IgD-negative memory B cell (primary cell): ENCODE results near the gene VASP. TPM values are rescaled to one million over a fixed set of nuclear protein-coding genes. Genes with fewer than 3 reads are reported as not detected.

Source experiments
- H3K27ac Mint-ChIP-seq, 3 donors: one replicate each; pipeline ENCODE4 v1.8.0; 2020 to 2022; ENCODE audit warnings: mild to moderate bottlenecking in 3 of 3, mixed read lengths in 3 of 3, moderate library complexity in 1 of 3
- H3K27me3 Mint-ChIP-seq: one replicate; pipeline ENCODE4 v1.8.0; 2021; ENCODE audit warnings: mixed read lengths
- H3K36me3 Mint-ChIP-seq: one replicate; pipeline ENCODE4 v1.8.0; 2020; ENCODE audit warnings: mild to moderate bottlenecking, mixed read lengths
- H3K4me1 Mint-ChIP-seq, 3 donors: one replicate each; pipeline ENCODE4 v1.8.0; 2020 to 2022; ENCODE audit warnings: mixed read lengths in 3 of 3, mild to moderate bottlenecking in 1 of 3
- H3K4me3 Mint-ChIP-seq, 4 donors: one replicate each; pipeline ENCODE4 v1.8.0; 2020 to 2022; ENCODE audit warnings: mild to moderate bottlenecking in 4 of 4, mixed read lengths in 4 of 4, moderate library complexity in 3 of 4
- H3K9me3 Mint-ChIP-seq, 3 donors: one replicate each; pipeline ENCODE4 v1.8.0; 2020 to 2021; ENCODE audit warnings: mixed read lengths in 3 of 3, mild to moderate bottlenecking in 1 of 3
- polyA plus RNA-seq: library from polyadenylated mRNA; unstranded; fragments of 300-500 nt; fragmentation: Illumina TruSeq; gene quantifications from one replicate; pipeline ENCODE4 v1.2.3, GENCODE V29; 2021

VASP gene
- polyA plus RNA-seq, 1 donor from 2014 or later, result 111 TPM

DNA sequence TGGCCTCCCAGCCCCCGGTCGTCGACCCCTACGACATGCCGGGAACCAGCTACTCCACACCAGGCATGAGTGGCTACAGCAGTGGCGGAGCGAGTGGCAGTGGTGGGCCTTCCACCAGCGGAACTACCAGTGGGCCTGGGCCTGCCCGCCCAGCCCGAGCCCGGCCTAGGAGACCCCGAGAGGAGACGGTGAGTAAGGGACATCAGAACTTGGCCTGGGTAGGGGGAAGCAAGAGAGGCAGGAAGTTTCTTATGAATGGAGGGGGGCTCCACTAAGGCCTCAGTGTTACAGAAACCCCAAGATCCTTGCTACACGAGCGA is 36.6 kb upstream of the VASP start:
- H3K27me3 Mint-ChIP-seq, result peaks cover 29% of the 10 kb centered on the region
- H3K4me1 Mint-ChIP-seq, result peaks cover 16 to 17% (median 16%) of the 10 kb centered on the region in 3 donors
- H3K27ac Mint-ChIP-seq, result peak overlapping the region; percentile 99 to 100 (median 99)
- H3K4me3 Mint-ChIP-seq, result peak overlapping the region in 3 of 4 donors; percentile 54 to 99 (median 92)
- peaks cover 2% of the 10 kb centered on the region for H3K36me3 Mint-ChIP-seq
- peaks cover 0 to 2% (median 0%) of the 10 kb centered on the region in 3 donors for H3K9me3 Mint-ChIP-seq

DNA sequence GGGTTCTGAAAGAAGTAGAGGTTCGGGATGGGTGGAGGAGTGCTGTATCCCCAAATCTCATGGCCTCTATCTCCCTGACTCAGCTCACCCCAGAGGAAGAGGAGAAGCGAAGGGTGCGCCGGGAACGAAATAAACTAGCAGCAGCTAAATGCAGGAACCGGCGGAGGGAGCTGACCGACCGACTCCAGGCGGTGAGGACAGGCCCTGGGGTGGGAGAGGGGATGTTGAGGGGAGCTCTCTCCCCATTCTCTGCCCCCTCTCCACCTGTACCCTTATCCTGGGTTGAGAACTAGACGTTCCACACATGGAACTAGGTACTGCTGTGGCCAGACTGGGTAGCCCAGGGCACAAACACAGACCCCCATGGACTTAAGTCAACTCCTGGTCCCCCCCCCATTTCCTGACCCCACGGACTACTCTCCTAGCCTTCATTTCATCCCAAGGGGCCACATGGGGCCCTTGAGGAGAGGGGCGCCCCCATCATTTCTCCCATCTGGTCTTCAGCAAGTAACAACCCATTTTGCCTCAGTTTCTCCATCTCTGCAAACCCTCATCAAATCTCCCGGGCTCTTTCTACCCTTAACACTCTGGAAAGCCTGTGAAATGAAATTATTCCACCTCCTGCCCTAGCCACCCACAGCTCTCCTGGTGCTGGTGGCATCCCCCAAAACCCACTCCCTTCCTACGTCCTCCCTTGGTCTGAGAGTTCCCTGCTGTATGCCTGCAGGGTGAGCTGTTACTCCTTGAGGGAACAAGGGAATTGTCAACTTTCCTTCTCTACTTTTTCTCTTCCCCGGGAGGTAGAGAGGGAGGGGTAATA is 36.0 kb upstream of the VASP start:
- H3K36me3 Mint-ChIP-seq, result peaks cover 2% of the 10 kb centered on the region
- H3K4me3 Mint-ChIP-seq, result peak overlapping the region; percentile 38 to 99 (median 52)
- peak overlapping the region; percentile 99 to 100 (median 99) for H3K27ac Mint-ChIP-seq
- H3K9me3 Mint-ChIP-seq, result peaks cover 0 to 2% (median 0%) of the 10 kb centered on the region in 3 donors
- H3K27me3 Mint-ChIP-seq, result peaks cover 29% of the 10 kb centered on the region
- H3K4me1 Mint-ChIP-seq, result peaks cover 15 to 19% (median 16%) of the 10 kb centered on the region in 3 donors

GRCh38 chr19:45471931-45472562 is 35.2 kb upstream of the VASP start:
- Mint-ChIP-seq H3K4me1 (peaks cover 15 to 21% (median 17%) of the 10 kb centered on the region in 3 donors), H3K9me3 (peaks cover 0 to 2% (median 0%) of the 10 kb centered on the region in 3 donors), H3K36me3 (peaks cover 2% of the 10 kb centered on the region), H3K27me3 (peaks cover 31% of the 10 kb centered on the region), H3K27ac (peak overlapping the region; percentile 89 to 100 (median 96)), H3K4me3 (peak overlapping the region; percentile 12 to 99 (median 48))

GRCh38 chr19:45472563-45473366 is 34.5 kb upstream of the VASP start:
- Mint-ChIP-seq H3K27me3 (peaks cover 31% of the 10 kb centered on the region), H3K36me3 (peaks cover 2% of the 10 kb centered on the region), H3K27ac (peak overlapping the region; percentile 89 to 100 (median 96)), H3K9me3 (peaks cover 0 to 2% (median 0%) of the 10 kb centered on the region in 3 donors), H3K4me1 (peaks cover 14 to 21% (median 20%) of the 10 kb centered on the region in 3 donors), H3K4me3 (peak overlapping the region; percentile 12 to 99 (median 60))

- peaks cover 2% of the 10 kb centered on the region for H3K36me3 Mint-ChIP-seq
- H3K27me3 Mint-ChIP-seq, result peaks cover 31% of the 10 kb centered on the region
- H3K27ac Mint-ChIP-seq, result peak overlapping the region in 2 of 3 donors; percentile 77 to 100
- peaks cover 19 to 26% (median 25%) of the 10 kb centered on the region in 3 donors for H3K4me1 Mint-ChIP-seq
- peak overlapping the region in 1 of 4 donors; percentile 99 for H3K4me3 Mint-ChIP-seq
- H3K9me3 Mint-ChIP-seq, result peaks cover 0 to 2% (median 0%) of the 10 kb centered on the region in 3 donors
Measured at GRCh38 chr19:45473367-45473681, 34.0 kb upstream of the VASP start.

- peak overlapping the region; percentile 82 to 100 (median 95) for H3K27ac Mint-ChIP-seq
- H3K9me3 Mint-ChIP-seq, result peaks cover 0 to 2% (median 0%) of the 10 kb centered on the region in 3 donors
- peaks cover 20 to 27% (median 27%) of the 10 kb centered on the region in 3 donors for H3K4me1 Mint-ChIP-seq
- H3K36me3 Mint-ChIP-seq, result peaks cover 2% of the 10 kb centered on the region
- H3K4me3 Mint-ChIP-seq, result peak overlapping the region in 3 of 4 donors; percentile 25 to 99 (median 64)
- peaks cover 31% of the 10 kb centered on the region for H3K27me3 Mint-ChIP-seq
Measured at GRCh38 chr19:45473682-45474605, 33.3 kb upstream of the VASP start.

- Mint-ChIP-seq H3K27me3 (peaks cover 31% of the 10 kb centered on the region), H3K4me1 (peaks cover 21 to 27% (median 23%) of the 10 kb centered on the region in 3 donors), H3K4me3 (peak overlapping the region; percentile 23 to 99 (median 72)), H3K27ac (peak overlapping the region; percentile 82 to 100 (median 95)), H3K9me3 (peaks cover 0 to 2% (median 0%) of the 10 kb centered on the region in 3 donors), H3K36me3 (peaks cover 2% of the 10 kb centered on the region)
Measured at GRCh38 chr19:45474606-45475521, 32.4 kb upstream of the VASP start.

DNA sequence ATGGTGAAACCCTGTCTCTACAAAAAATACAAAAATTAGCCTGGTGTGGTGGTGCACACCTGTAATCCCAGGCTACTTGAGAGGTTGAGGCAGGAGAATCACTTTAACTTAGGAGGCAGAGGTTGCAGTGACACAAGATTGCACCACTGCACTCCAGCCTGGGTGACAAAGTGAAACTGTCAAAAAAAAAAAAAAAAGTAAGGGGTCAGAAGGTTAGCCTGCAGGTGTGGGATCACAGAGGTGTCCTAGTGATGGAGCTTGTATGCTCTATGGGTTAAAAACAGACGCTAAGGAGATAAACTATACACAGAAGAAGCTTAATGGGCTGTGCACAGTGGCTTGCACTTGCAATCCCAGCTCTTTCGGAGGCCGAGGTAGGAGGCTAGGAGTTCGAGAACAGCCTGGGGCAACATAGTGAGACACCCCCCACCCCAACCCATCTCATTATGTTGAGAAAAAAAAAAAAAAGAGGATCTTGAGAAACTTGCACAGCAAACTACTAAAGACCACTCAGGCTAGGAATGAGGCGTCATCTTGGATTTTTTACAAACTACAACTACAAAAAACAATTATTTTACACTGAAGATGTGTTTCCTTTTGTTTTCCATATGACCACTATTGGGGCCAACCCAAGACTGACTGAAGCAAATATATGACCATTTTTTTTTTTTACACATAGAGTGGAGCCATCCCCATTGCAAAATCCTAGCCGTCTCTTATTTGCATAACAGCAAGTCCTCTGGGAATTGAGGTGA is 31.6 kb upstream of the VASP start:
- Mint-ChIP-seq H3K4me1 (peaks cover 17 to 27% (median 18%) of the 10 kb centered on the region in 3 donors), H3K27me3 (peaks cover 30% of the 10 kb centered on the region)

GRCh38 chr19:45476304-45476703 is 31.0 kb upstream of the VASP start:
- peaks cover 29% of the 10 kb centered on the region for H3K27me3 Mint-ChIP-seq
- H3K4me1 Mint-ChIP-seq, result peaks cover 17 to 27% (median 18%) of the 10 kb centered on the region in 3 donors
- peaks cover 0 to 2% (median 0%) of the 10 kb centered on the region in 3 donors for H3K9me3 Mint-ChIP-seq

More for the DNA sequence above, 31.6 kb upstream of the VASP start:
- Mint-ChIP-seq H3K36me3 (peaks cover 2% of the 10 kb centered on the region), H3K9me3 (peaks cover 0 to 2% (median 0%) of the 10 kb centered on the region in 3 donors), H3K4me3 (peak overlapping the region; percentile 20 to 99 (median 39)), H3K27ac (peak overlapping the region; percentile 80 to 100 (median 95))

DNA sequence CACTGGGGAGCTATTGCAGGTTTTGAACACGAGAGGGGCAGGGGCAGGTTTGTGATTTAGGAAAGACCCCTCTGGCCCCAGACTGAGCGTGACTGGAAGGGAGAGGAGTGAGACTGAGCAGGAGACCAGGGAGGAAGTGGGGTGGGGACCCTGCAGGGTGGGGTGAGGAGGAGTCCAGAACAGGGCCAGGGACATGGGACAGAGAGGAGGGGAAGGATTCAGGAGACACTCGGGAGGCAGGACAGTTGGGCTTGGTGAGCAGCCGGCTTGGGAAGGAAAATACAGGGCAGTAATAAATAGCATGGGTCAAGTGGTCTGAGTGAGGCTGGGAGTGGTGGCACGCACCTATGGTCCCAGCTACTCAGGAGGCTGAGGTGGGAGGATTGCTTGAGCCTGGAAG is 30.1 kb upstream of the VASP start:
- peaks cover 16 to 27% (median 18%) of the 10 kb centered on the region in 3 donors for H3K4me1 Mint-ChIP-seq
- peaks cover 0 to 2% (median 0%) of the 10 kb centered on the region in 3 donors for H3K9me3 Mint-ChIP-seq
- H3K27me3 Mint-ChIP-seq, result peaks cover 26% of the 10 kb centered on the region
- H3K36me3 Mint-ChIP-seq, result peaks cover 2% of the 10 kb centered on the region
- peak overlapping the region in 2 of 4 donors; percentile 32 to 67 for H3K4me3 Mint-ChIP-seq
- peak overlapping the region; percentile 59 to 100 (median 99) for H3K27ac Mint-ChIP-seq

More at GRCh38 chr19:45476304-45476703, 31.0 kb upstream of the VASP start:
- Mint-ChIP-seq H3K27ac (peak overlapping the region in 2 of 3 donors; percentile 95 to 100), H3K36me3 (peaks cover 2% of the 10 kb centered on the region), H3K4me3 (peak overlapping the region; percentile 21 to 99 (median 37))

GRCh38 chr19:45477713-45478453 is 29.4 kb upstream of the VASP start:
- Mint-ChIP-seq H3K4me3 (peak overlapping the region; percentile 86 to 96 (median 95)), H3K9me3 (peaks cover 0 to 2% (median 0%) of the 10 kb centered on the region in 3 donors), H3K27ac (peak overlapping the region; percentile 99 to 100 (median 99)), H3K27me3 (peaks cover 20% of the 10 kb centered on the region), H3K36me3 (peaks cover under 1% of the 10 kb centered on the region), H3K4me1 (peaks cover 10 to 27% (median 18%) of the 10 kb centered on the region in 3 donors)
